Measurements from ENCODE around the gene CD70. TPM values are rescaled to one million over a fixed set of nuclear protein-coding genes. Genes with fewer than 3 reads are reported as not detected.
"Not testable (repeated sequence)": the region's sequence is repeated elsewhere in the genome, so short reads cannot be mapped to it uniquely, and the experiment has no call there.

CD70 gene
- total and polyA plus RNA-seq, 2 donors (not counting 1 experiment from before 2014, with no cell fraction given) = 23.9 to 49.1 TPM

DNA sequence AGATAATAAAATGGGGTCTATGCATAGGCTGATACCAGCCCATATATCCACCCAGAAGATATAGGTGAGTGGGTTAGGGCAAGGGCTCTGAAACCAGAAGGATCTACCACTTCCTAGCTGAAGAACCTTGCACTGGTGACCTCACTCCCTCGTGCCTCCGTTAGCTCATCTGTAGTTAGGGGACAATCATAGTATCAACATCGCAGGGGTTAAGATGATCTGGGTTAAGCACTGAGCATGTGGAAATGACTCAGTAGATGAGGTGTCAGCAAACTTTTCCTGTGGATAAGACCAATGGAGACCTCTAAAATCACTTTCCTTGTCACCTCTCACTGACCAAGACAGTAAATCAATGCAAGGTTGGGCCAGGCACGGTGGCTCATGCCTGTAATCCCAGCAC, 48.5 kb upstream of the CD70 start:
- Mint-ChIP-seq H3K27me3 (no peaks in the 10 kb centered on the region), H3K27ac (no peak overlapping the region), H3K4me1 (peaks cover 9% of the 10 kb centered on the region), H3K4me3 (no peak overlapping the region), H3K9me3 (ENCODE audit: insufficient read depth) (no peaks in the 10 kb centered on the region)
- TF ChIP-seq EZH2 (IDR thresholded peaks at IDR 0.05; ENCODE audit: borderline replicate concordance, insufficient read depth, low read depth, low read length, poor library complexity, severe bottlenecking) = no peak
- no peak for TF ChIP-seq CTCF (IDR thresholded peaks at IDR 0.05)
- Histone ChIP-seq H2AFZ (ENCODE audit: insufficient read depth, low read depth, low read length, poor library complexity, severe bottlenecking) (no peak overlapping the region), H3K9me3 (ENCODE audit: control extremely low read depth in 1 of 3, control insufficient read depth in 2 of 3, insufficient read depth in 1 of 3, low read length in 2 of 3) (peaks cover 0 to 3% (median 0%) of the 10 kb centered on the region in 3 donors), H3K4me2 (replicated peaks; ENCODE audit: low read depth, low read length, poor library complexity, severe bottlenecking) (no peak overlapping the region), H3K4me3 (ENCODE audit: control extremely low read depth in 1 of 5, extremely low read depth in 1 of 5, insufficient read depth in 1 of 5, low read depth in 2 of 5, low read length in 4 of 5) (no peak overlapping the region), H3K36me3 (replicated peaks in 1 of 2; ENCODE audit: control extremely low read depth in 1 of 2, control insufficient read depth in 1 of 2, extremely low read depth in 1 of 2, insufficient read depth in 2 of 2, low read length in 1 of 2) (no peaks in the 10 kb centered on the region), H3K27me3 (replicated peaks in 1 of 4; ENCODE audit: control extremely low read depth in 1 of 4, control insufficient read depth in 3 of 4, insufficient read depth in 4 of 4, low read length in 3 of 4) (peaks cover 0 to 2% (median 0%) of the 10 kb centered on the region in 4 experiments), H3K79me2 (ENCODE audit: control insufficient read depth, insufficient read depth, low read length) (no peaks in the 10 kb centered on the region), H3K27ac (ENCODE audit: low read length in 2 of 2) (no peak overlapping the region), H3K9ac (ENCODE audit: low read length) (no peak overlapping the region), H4K20me1 (ENCODE audit: control insufficient read depth, insufficient read depth, low read length, poor library complexity, severe bottlenecking) (no peaks in the 10 kb centered on the region), H3K4me1 (ENCODE audit: control insufficient read depth in 2 of 2, insufficient read depth in 2 of 2, low read length in 2 of 2) (peaks cover 8 to 11% of the 10 kb centered on the region in 2 donors)
- ChIA-PET POLR2A (no interaction called here), CTCF (interaction anchor here (1.5 to 1.6 kb wide), 2 partner anchors 77 to 225 kb away, joined by 3 to 5 read pairs; no protein-coding TSS in a partner anchor)
- DNase-seq (no peak), ATAC-seq (ENCODE audit: low read depth) (no peak)
- 37% methylated on average over 4 of the region's 4 CpGs for WGBS (ENCODE audit: insufficient coverage)
- intact Hi-C loops (cut with micrococcal nuclease) = no loop called here

- Mint-ChIP-seq H3K27ac (peak overlapping the region; percentile 61), H3K4me1 (peaks cover 26% of the 10 kb centered on the region)
- not testable (repeated sequence) for H3K4me2 ChIP-seq (replicated peaks; ENCODE audit: low read depth, low read length, poor library complexity, severe bottlenecking); H4K20me1 ChIP-seq (ENCODE audit: control insufficient read depth, insufficient read depth, low read length, poor library complexity, severe bottlenecking); H3K4me3 Mint-ChIP-seq; H3K9me3 ChIP-seq (ENCODE audit: control extremely low read depth in 1 of 3, control insufficient read depth in 2 of 3, insufficient read depth in 1 of 3, low read length in 2 of 3); H3K79me2 ChIP-seq (ENCODE audit: control insufficient read depth, insufficient read depth, low read length); H3K4me1 ChIP-seq (ENCODE audit: control insufficient read depth in 2 of 2, insufficient read depth in 2 of 2, low read length in 2 of 2); DNase-seq; H3K36me3 ChIP-seq (replicated peaks in 1 of 2; ENCODE audit: control extremely low read depth in 1 of 2, control insufficient read depth in 1 of 2, extremely low read depth in 1 of 2, insufficient read depth in 2 of 2, low read length in 1 of 2); H2AFZ ChIP-seq (ENCODE audit: insufficient read depth, low read depth, low read length, poor library complexity, severe bottlenecking); H3K9ac ChIP-seq (ENCODE audit: low read length); ATAC-seq (ENCODE audit: low read depth); H3K4me3 ChIP-seq (ENCODE audit: control extremely low read depth in 1 of 5, extremely low read depth in 1 of 5, insufficient read depth in 1 of 5, low read depth in 2 of 5, low read length in 4 of 5); H3K27ac ChIP-seq (ENCODE audit: low read length in 2 of 2); H3K27me3 ChIP-seq (replicated peaks in 1 of 4; ENCODE audit: control extremely low read depth in 1 of 4, control insufficient read depth in 3 of 4, insufficient read depth in 4 of 4, low read length in 3 of 4); H3K27me3 Mint-ChIP-seq; H3K9me3 Mint-ChIP-seq (ENCODE audit: insufficient read depth)
- TF ChIP-seq CTCF (IDR thresholded peaks at IDR 0.05) = peak; percentile 26
- ChIA-PET POLR2A (interaction anchor here (0.8 kb wide), 1 partner anchor 117 kb away, joined by 3 read pairs; no protein-coding TSS in a partner anchor), CTCF (interaction anchor here (0.6 to 4.2 kb wide), 21 partner anchors 21 to 230 kb away, joined by 3 to 56 read pairs (median 3); partner anchors contain the start of genes DENND1C and GPR108)
- WGBS (ENCODE audit: insufficient coverage) = no CpG with 5 or more reads among the region's 4 CpGs
- intact Hi-C loops (cut with micrococcal nuclease) = loop anchor here (1.0 to 5.0 kb wide), 6 partner anchors 45 to 173 kb away; no protein-coding TSS in a partner anchor
Measured at GRCh38 chr19:6633456-6633813, 42.5 kb upstream of the CD70 start.
